PC-3 (cell line): ENCODE measurements around the gene FAM227A. TPM values are rescaled to one million over a fixed set of nuclear protein-coding genes. Genes with fewer than 3 reads are reported as not detected.

Experiments
- ATAC-seq: fragments of 200-7000 bp; cut with Tn5 transposase; 2 replicates; pipeline ENCODE4 v1.9.1; 2020; ENCODE audit warnings: mild to moderate bottlenecking, moderate library complexity
- BruUV-seq: library from RNA; stranded (reverse); fragments of 400-500 nt; replicated peaks from 2 replicates; lab custom pipeline; 2021; lab: Mats Ljungman, UMichigan
- CTCF ChIA-PET: fragments of 300-600 bp; sonication (Branson Sonifier 250); formaldehyde crosslinking; loops from one replicate; lab custom pipeline; 2022; ENCODE audit warnings: antibody characterized with exemption; lab: Charles Lee
- POLR2A ChIA-PET: fragments of 300-600 bp; sonication (Branson Sonifier 250); formaldehyde crosslinking; loops from one replicate; lab custom pipeline; 2022; ENCODE audit warnings: antibody characterized with exemption; ENCODE audit not compliant: unreplicated experiment; lab: Charles Lee
- DNase-seq: peaks from one replicate; pipeline ENCODE4 v3.0.0-alpha.2; 2015
- H2AFZ ChIP-seq: fragments of 300-600 bp; sonication (generic); 2 replicates; pipeline ENCODE4 v1.6.0; 2016; ENCODE audit warnings: antibody characterized with exemption, low read length
- H3F3A ChIP-seq: fragments of 300-600 bp; sonication (generic); one replicate; pipeline ENCODE4 v1.6.0; 2017; ENCODE audit warnings: antibody characterized with exemption, low read length, control low read depth, mild to moderate bottlenecking; ENCODE audit not compliant: unreplicated experiment
- H3K27ac ChIP-seq: fragments of 300-600 bp; sonication (generic); 2 replicates; pipeline ENCODE4 v1.5.1; 2016; ENCODE audit warnings: mild to moderate bottlenecking, low read length
- H3K27me3 ChIP-seq: fragments of 300-600 bp; sonication (generic); 2 replicates; pipeline ENCODE4 v1.6.1; 2016; ENCODE audit warnings: low read length, mixed read lengths
- H3K36me3 ChIP-seq: fragments of 300-600 bp; sonication (generic); 2 replicates; pipeline ENCODE4 v1.6.1; 2016; ENCODE audit warnings: low read depth, mixed run types, low read length, mixed read lengths
- H3K4me1 ChIP-seq: fragments of 300-600 bp; sonication (generic); 2 replicates; pipeline ENCODE4 v1.5.1; 2016; ENCODE audit warnings: low read length; ENCODE audit not compliant: insufficient read depth
- H3K4me2 ChIP-seq: fragments of 300-600 bp; sonication (generic); 2 replicates; pipeline ENCODE4 v1.6.0; 2016; ENCODE audit warnings: low read length
- H3K4me3 ChIP-seq: fragments of 300-600 bp; sonication (generic); 2 replicates; pipeline ENCODE4 v1.5.1; 2016; ENCODE audit warnings: mild to moderate bottlenecking, low read length, mixed read lengths
- H3K79me2 ChIP-seq: fragments of 300-600 bp; sonication (generic); 2 replicates; pipeline ENCODE4 v1.6.1; 2017; ENCODE audit warnings: low read length, mixed read lengths
- H3K9ac ChIP-seq: fragments of 300-600 bp; sonication (generic); 2 replicates; pipeline ENCODE4 v1.6.0; 2016; ENCODE audit warnings: mild to moderate bottlenecking, low read length
- H3K9me2 ChIP-seq: fragments of 300-600 bp; sonication (generic); replicated peaks from 2 replicates; pipeline ENCODE4 v1.6.1; 2016; ENCODE audit warnings: mixed run types, low read length, mixed read lengths
- H3K9me3 ChIP-seq: fragments of 300-600 bp; sonication (generic); 2 replicates; pipeline ENCODE4 v1.6.1; 2016; ENCODE audit warnings: low read length, mixed read lengths
- H4K20me1 ChIP-seq: fragments of 300-600 bp; sonication (generic); 2 replicates; pipeline ENCODE4 v1.6.1; 2016; ENCODE audit warnings: low read length, mixed read lengths
- EZH2 ChIP-seq: fragments of 300-600 bp; sonication (generic); IDR thresholded peaks from one replicate; pipeline ENCODE4 v1.6.1; 2017; ENCODE audit warnings: antibody characterized with exemption, mild to moderate bottlenecking, low read length; ENCODE audit not compliant: unreplicated experiment
- EZH2phosphoT487 ChIP-seq: fragments of 300-600 bp; sonication (generic); IDR thresholded peaks from 2 replicates; pipeline ENCODE4 v1.6.1; 2018; ENCODE audit warnings: mild to moderate bottlenecking, antibody characterized with exemption, low read length, borderline replicate concordance
- intact Hi-C: fragments of 100-400 bp; cut with micrococcal nuclease; formaldehyde crosslinking; loops from 2 replicates; pipeline ENCODE4 v1.9.0; 2023
- total RNA-seq: library from RNA; depleted of rRNA; stranded (reverse); fragments of >200 nt; gene quantifications from 2 replicates; pipeline ENCODE4 v1.2.3, GENCODE V29; 2014
- TF ChIP-seq, protein P1 (sequence below): fragments of 300-600 bp; sonication (generic); conservative IDR thresholded peaks from 2 replicates; pipeline ENCODE4 v1.5.1; 2017; ENCODE audit warnings: antibody characterized with exemption, low read depth, mild to moderate bottlenecking, low read length

Gene FAM227A
- total RNA-seq, 1 experiment from 2014 or later: 1.2 TPM

DNA sequence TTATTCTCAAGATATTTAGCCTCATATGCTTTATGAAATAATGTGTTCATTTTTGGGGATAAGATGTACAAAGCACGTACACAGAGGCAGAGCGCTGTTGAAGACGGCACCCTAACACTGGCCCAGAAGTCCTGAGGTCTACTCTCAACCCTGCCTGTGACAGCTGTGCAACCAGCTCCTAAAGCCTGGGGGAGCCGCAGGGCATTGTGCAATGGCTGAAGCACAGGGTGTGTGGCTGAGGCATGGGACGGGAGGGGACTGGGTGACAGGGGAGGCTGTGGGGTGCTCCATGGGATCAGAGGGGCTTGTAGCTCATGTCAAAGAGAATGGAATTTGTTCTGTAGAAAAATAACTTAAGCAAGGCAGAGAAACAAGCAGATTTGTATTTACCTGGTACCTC, 27.7 kb downstream of the FAM227A start:
- no peaks in the 10 kb centered on the region for H3K79me2 ChIP-seq
- H3K4me3 ChIP-seq: no peak overlapping the region
- no peak overlapping the region for H3K9ac ChIP-seq
- H4K20me1 ChIP-seq: no peaks in the 10 kb centered on the region
- DNase-seq (no peak), ATAC-seq (no peak)
- H3K27me3 ChIP-seq: no peaks in the 10 kb centered on the region
- H3F3A ChIP-seq: no peaks in the 10 kb centered on the region
- TF ChIP-seq EZH2 (no peak), EZH2phosphoT487 (no peak)
- TF ChIP-seq, protein P1, sequence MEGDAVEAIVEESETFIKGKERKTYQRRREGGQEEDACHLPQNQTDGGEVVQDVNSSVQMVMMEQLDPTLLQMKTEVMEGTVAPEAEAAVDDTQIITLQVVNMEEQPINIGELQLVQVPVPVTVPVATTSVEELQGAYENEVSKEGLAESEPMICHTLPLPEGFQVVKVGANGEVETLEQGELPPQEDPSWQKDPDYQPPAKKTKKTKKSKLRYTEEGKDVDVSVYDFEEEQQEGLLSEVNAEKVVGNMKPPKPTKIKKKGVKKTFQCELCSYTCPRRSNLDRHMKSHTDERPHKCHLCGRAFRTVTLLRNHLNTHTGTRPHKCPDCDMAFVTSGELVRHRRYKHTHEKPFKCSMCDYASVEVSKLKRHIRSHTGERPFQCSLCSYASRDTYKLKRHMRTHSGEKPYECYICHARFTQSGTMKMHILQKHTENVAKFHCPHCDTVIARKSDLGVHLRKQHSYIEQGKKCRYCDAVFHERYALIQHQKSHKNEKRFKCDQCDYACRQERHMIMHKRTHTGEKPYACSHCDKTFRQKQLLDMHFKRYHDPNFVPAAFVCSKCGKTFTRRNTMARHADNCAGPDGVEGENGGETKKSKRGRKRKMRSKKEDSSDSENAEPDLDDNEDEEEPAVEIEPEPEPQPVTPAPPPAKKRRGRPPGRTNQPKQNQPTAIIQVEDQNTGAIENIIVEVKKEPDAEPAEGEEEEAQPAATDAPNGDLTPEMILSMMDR: no peak
- ChIA-PET POLR2A (no interaction called here), CTCF (no interaction called here)
- H2AFZ ChIP-seq: no peak overlapping the region
- no peak overlapping the region for H3K27ac ChIP-seq
- H3K36me3 ChIP-seq: no peaks in the 10 kb centered on the region
- intact Hi-C loops: no loop called here
- H3K4me1 ChIP-seq: no peaks in the 10 kb centered on the region
- no peaks in the 10 kb centered on the region for H3K9me2 ChIP-seq
- H3K9me3 ChIP-seq: no peaks in the 10 kb centered on the region
- no peak overlapping the region for H3K4me2 ChIP-seq
- no TSS peak for BruUV-seq

DNA sequence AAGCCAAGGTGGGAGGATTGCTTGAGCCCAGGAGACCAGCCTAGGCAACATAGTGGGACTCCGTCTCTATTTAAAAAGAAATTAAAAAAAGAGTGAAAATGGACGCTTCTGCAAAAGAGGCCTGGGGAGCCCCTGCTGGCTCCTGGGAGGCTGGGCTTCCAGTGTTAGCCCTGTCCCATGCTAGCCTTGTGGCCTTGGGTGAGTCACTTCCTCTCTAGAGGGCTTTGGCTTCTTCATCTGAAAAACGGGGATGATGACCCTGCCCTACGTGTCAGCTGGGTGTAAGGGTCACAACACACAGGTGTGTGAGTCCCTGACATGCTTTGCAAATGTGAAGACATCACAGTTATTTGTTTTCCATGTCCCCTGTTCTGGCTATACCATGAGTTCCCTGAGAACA, 32.8 kb downstream of the FAM227A start:
- peaks cover 4% of the 10 kb centered on the region for H3K36me3 ChIP-seq
- H2AFZ ChIP-seq: no peak overlapping the region
- no peak overlapping the region for H3K4me3 ChIP-seq
- TF ChIP-seq, protein P1: no peak
- no peak for TF ChIP-seq EZH2
- TF ChIP-seq EZH2phosphoT487: no peak
- no peak overlapping the region for H3K27ac ChIP-seq
- H3K4me2 ChIP-seq: no peak overlapping the region
- BruUV-seq: no TSS peak
- no peaks in the 10 kb centered on the region for H3F3A ChIP-seq
- POLR2A ChIA-PET: no interaction called here
- H3K9ac ChIP-seq: no peak overlapping the region
- H3K9me3 ChIP-seq: no peaks in the 10 kb centered on the region
- ATAC-seq (no peak), DNase-seq (no peak)
- H3K9me2 ChIP-seq: no peaks in the 10 kb centered on the region
- H3K4me1 ChIP-seq: no peaks in the 10 kb centered on the region
- H4K20me1 ChIP-seq: no peaks in the 10 kb centered on the region
- H3K79me2 ChIP-seq: no peaks in the 10 kb centered on the region
- intact Hi-C loops: no loop called here
- CTCF ChIA-PET: no interaction called here
- no peaks in the 10 kb centered on the region for H3K27me3 ChIP-seq

DNA sequence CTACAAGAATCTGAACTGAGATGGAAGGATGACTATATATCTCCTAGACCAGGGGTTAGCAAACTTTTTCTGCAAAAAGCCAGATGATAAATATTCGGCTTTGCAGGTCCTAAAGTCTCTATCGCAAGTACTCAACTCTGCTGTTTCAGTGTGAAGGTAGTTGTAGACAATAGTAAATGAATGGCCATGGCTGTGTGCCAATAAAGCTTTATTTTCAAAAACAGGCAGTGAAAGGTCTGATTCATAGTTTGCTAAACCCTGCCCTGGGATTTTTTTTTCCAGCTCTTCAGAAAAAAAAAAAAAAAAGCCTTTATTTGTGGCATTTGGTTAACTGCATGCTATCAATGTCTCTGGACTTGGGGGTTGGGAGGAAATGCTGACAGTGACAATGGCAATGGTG, 37.5 kb downstream of the FAM227A start:
- Histone ChIP-seq H3K79me2 (no peaks in the 10 kb centered on the region), H3K4me1 (no peaks in the 10 kb centered on the region), H3K9me3 (no peaks in the 10 kb centered on the region), H3K27me3 (no peaks in the 10 kb centered on the region), H3F3A (no peaks in the 10 kb centered on the region), H3K4me3 (no peak overlapping the region), H3K9ac (no peak overlapping the region), H3K9me2 (no peaks in the 10 kb centered on the region), H3K4me2 (no peak overlapping the region), H4K20me1 (no peaks in the 10 kb centered on the region), H3K27ac (no peak overlapping the region), H3K36me3 (peaks cover 10% of the 10 kb centered on the region), H2AFZ (no peak overlapping the region)
- ATAC-seq: no peak
- no peak for DNase-seq
- TF ChIP-seq EZH2 (no peak), EZH2phosphoT487 (no peak)
- TF ChIP-seq, protein P1: no peak
- ChIA-PET POLR2A (no interaction called here), CTCF (no interaction called here)
- intact Hi-C loops: no loop called here
- no TSS peak for BruUV-seq
